HG03457 (cell line): ENCODE data around the gene NAALADL1.

ENCODE experiments used
- ATAC-seq: cut with Tn5 transposase; IDR thresholded peaks from one replicate; pipeline ENCODE4 v1.9.1; 2021; ENCODE audit warnings: moderate number of reproducible peaks; ENCODE audit not compliant: unreplicated experiment

The NAALADL1 gene

DNA sequence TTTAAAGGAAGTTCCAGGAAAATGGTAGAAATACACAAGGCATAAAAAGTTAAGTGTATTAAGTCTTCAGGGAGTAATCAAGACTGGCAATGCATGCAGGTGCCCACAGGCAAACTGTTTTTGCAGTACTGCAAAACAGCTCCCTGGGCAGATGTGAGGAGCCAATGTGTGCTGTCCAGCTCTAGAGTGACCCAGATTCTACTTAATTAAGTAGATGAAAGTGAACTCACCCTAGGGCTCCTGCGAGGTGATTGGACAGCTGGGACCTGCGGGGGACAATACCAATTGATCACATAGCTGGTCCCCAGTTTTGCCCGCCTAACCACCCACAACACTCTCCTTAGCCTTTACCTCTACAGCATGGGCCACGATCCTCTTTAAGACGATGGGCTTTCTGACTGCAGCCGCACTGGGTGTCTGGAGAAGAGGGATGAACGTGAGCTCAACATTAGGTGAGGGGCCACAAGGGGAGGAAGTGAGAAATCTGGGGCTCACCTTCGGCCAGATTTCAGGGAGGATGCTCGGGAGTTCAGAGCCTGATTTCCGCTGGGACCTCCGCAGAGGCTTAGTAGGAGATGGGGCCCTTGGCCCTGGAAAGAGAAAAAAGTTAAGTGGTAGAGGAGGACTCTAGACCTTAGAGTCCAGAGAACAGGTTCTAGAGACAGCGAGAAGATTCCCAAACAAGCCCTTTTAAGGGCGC, 24.9 kb upstream of the NAALADL1 start:
- ATAC-seq = peak; percentile 5

DNA sequence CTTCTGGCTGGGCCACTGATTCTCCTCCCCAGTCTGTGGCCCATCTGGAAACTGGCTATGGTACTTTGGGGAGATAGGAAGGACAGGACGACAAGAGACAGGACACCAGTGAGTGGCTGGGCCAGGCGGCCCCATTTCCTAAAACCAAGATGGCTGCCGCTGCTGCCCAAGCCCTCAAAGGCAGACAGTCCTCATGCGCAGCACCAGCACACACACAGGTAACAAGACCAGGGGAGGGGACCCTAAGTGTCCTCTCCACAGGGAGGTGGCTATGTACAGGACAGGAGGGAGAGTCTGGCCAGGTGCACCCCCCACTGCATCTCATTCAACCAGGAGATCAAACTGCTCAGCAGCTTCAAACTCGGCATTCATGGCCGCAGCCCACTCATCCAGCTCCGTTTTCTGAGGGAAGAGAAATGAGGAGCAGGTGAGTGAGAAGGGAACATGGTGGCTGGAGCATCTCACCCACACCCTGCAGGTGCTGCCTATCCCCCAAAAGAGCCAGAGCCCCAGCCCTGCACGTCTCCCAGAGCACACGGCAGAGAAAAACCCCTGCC, 20.5 kb upstream of the NAALADL1 start:
- ATAC-seq = no peak

DNA sequence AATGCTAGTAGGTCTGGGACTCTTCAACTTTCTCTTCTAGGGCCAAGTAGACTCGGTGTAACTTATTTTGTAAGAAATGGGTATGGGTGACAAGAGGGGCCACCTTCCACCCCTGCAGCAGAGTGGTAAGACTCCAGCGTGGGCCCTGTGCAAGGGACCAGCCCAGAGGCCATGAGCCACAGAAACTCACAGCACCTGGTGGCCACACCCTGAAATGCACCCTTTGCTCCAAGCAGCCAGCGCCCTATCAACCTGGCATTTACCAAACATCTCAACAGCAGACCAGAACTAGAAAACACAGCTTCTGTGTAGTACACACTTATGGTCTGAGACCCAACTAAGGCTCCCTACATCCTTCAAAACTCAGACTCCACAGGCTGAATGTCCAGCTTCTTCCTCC, 19.8 kb upstream of the NAALADL1 start:
- ATAC-seq = no peak

DNA sequence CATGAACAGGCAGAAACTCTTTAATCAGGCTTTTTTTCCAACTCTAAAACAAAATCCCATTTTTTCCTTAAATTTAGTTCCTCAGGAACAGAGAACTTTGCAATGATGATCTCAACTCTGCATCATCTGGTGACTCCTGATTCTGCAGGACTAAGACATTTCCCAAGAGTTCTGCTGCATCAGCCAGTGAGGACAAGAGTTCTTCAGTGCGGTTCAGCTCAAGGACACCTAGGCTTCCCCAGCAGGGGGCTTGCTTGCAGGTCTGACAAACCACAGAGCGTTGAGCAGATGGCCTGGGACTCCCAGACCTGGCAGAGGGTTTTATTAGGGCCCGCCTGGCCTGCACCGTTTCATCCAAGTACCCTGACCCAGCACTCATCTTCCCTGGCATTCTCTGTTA, 19.1 kb upstream of the NAALADL1 start:
- no peak for ATAC-seq

DNA sequence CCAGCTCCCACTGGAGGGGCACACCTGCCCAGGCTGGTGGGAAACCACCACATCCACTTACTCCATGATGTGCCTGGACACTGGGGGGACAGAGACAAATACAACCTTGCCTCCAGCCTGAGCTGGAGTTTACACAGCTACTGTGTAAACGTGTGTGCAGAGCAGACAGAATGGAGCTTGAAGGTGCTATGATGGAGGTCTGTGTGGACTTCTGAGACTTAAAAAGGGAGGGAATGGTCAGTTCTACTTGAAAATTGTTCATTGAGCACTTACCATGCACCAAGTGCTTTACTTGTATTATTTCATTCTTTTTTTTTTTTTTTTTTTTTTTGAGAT, 14.2 kb upstream of the NAALADL1 start:
- ATAC-seq = no peak

DNA sequence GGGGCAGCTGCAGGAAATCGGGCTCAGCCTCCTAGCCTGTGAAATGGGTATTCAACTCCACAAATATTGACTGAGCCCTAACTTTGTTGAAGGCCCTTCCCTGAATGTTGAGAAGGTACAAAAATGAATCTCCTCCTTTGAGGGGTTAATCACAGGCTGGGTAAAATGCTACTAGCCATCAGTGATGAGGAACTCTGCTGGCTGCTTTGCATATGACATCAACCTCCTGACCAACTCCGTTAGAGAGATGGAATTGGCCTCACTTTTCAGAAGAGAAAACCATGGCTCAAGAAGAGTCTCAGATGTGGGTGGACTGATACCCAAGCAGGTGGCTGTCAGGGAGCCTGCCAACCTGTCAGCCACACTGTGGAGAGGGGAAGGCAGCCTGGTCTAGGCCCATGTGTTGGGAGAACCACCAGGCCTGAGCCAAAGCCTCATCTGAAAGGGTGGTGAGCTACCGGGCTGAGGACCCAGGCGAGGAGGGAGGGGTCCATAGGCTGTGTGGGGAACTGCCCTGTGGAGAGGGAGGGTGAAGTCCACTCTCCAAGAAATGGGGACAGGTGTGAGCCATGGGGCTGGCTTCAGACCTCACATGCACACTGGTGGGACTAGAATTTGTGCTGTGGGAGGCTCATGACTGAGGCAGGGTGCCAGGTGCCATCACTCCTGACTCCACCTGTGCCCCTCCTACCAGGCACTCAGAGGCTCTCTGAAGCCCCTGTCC, 13.7 kb upstream of the NAALADL1 start:
- no peak for ATAC-seq

DNA sequence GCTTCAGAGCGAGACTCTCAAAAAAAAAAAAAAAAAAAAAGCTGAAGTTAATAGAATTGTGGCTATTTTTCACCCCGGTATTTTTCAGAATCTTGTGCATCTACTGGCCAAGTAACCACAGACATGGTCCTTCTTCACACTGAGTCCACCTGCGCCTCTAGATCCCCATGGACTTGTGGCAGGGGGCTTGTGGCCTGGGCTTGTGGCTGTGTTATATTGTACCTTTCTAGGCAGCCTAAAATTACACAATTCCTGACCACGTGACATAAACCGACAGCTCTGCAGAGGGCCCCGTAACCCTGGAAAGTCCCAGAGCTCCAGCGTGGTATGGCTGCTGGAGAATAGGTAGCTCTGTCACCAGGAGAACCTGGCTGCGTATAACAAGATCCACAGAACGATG, 10.9 kb upstream of the NAALADL1 start:
- ATAC-seq = no peak

DNA sequence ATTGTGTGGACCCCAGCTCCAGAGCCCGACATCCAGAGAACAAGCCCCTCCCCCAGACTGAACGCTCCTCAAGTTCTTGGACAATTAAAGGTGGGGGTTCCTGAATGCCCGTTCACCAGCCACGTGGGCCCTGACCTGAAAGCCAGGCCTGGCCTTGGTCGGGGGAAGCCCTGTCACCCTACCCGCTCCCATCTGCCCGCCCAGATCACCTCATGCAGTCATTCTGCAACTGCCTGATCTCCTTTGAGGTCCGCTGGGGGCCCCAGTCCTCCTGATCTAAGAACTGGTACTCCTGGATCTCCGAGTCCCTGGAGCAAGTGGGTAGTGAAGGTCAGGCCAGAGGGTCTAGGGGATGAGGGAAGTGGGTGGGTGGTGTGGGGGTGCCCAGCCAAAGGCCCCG, 9.1 kb upstream of the NAALADL1 start:
- ATAC-seq = no peak

DNA sequence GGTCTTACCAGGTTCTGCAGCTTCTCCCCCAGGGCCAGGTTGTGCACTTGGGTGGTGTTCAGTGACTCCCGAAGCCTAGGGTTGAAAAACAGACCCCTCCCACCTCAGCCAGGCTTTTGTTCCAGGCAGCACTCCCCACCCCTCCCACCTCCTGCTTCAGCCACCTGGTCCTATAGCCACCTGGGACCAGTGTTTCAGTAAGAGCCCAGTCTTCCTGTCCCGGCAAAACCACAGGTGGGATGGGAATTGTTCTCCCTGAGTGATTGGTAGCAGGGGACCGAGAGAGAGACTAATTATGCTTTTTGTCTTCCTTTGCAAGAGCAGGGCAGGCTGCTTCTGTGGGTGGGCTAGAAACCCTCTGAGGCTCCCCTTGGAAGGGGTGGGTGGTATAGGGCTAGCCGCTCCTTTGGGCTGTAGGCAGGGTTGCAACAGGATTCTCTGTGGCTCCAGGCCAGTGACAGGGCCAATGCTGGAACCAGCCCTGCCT, 8.5 kb upstream of the NAALADL1 start:
- no peak for ATAC-seq

DNA sequence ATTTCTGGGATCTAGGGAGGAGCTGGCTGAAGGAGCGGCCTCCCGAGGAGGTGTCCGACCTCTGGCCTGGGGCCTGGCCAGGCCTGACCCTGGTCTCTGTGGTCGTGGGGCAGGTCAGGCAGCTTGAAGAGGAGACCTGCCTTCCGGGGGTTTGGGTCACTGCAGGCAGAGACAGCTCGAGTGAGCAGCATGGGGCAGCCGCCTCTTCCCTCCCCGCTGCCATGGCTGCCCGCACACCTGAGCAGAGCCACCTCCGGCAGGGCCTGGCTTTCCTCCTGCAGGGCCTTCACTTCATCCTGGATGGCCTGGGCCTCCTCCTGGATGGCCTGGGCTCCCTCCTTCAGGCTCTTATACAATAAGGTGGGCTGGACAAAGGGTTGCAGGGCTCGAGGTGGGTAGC, 8.0 kb upstream of the NAALADL1 start:
- no peak for ATAC-seq

DNA sequence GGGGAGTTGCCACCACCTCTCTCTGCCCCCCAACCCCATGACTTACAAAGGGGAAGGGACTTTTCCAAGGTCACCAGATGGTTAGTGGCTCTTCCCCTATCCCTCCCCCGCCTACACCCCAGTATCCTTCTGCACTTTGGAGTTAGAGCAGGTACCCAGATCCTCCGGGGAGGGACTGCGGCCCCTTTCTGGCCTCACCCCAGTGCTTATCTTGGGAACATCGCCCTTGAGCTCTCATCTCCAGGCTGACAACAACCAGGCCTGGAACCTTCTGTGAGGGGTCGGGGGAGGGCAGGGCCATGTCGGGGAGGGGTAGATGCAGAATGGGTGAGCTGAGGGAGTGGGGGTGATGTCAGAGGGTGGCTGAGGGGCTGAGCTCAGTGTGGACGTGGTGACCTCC, 7.5 kb upstream of the NAALADL1 start:
- no peak for ATAC-seq

DNA sequence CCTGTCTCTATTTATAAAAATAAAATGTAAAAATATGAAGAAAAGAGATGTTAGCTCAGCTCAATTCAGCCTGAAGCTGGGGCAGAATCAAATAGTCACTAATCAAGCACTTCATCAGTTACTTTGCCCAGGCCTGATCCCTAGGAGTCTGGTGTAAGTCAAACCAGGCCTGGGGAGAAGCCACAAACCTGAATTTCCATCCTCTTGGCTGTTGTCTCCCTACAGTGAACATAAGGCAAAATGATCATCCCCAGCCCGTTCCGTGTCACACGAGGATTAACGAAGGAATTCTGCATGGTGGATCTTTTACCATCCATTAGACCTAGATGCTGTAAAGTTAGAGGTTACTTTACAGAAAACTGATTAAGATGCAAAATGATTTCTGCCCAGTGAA, 6.5 kb upstream of the NAALADL1 start:
- ATAC-seq = no peak

DNA sequence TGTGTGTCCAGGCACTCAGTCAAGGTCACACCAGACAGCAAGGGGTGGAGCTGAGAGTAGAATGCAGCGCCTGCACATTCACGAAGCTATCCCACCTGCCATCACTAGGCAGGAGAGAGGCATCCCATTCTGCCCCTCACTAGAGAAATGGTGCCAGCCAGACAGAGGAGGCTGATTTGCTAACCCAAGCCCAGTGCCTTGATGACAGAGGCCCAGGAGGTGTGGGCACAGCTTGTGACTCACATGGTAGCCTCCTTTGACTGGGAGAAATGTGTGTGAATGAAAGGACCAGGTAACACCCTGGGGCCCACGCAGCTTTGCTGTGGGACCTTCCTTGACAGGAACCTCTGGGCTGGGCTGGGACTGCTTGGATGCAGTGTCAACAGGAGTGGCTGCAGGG, 5.2 kb upstream of the NAALADL1 start:
- ATAC-seq = no peak

DNA sequence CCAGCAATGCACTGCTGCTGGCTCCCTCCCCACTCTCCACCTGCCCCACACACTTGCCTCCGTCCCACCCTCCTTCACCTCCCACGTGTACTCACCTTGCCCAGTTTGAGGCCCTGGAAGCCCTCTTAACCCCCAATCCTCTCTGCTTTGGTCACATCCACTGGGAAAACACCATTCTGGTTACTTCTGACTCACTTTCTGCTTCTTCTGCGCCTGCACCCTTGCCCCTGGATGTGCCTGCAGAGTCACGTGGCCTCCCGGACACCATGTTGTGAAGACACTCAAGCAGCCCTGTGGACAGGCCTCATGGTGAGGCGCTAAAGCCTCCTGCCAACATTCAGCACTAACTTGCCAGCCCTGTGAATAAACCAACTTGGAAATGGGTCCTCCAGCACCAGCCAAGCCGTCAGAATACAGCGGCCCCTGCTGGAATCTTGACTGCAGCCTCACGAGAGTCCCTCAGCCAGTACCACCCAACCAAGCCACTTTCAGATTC, 2.6 kb upstream of the NAALADL1 start:
- ATAC-seq = no peak

DNA sequence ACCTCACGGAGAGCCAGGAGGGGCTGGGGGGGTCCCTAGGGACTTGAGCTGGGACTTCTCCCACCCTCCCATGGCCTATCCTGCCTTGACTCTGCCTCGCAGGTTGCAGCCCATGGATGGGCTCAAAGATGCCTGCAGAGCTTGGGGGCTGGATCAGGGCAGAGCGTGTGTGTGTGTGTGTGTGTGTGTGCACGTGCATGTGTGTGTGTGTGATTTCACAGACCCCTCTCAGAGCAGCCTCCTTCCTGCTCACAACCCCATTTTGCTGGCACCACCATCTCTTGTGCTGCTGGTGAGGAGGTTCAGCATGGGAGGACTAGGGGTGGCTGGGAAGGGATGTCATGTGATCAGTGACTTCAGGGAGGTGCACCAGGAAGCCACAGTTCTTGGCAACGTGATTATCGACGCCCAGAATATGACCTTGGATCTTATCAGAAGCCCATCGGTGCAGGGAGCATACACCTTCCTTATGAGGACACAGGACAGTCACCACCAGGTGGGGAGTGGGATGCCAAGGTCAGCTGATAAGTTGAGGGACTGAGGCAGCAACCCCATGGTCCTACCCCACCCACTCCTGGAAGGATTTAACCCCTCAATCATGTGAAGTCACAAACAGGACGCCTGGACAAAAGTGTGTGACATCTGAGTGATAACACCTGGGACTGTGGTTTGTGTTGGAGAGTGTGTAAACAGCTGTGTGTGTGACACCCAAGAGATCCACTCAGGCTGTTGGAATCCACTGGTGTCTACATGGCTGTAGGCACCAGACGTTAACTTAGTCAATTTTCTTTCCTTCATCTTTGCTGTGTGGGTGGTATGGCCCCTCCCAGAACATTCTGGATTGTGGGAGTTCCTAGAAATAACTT, 1.8 kb upstream of the NAALADL1 start:
- no peak for ATAC-seq

DNA sequence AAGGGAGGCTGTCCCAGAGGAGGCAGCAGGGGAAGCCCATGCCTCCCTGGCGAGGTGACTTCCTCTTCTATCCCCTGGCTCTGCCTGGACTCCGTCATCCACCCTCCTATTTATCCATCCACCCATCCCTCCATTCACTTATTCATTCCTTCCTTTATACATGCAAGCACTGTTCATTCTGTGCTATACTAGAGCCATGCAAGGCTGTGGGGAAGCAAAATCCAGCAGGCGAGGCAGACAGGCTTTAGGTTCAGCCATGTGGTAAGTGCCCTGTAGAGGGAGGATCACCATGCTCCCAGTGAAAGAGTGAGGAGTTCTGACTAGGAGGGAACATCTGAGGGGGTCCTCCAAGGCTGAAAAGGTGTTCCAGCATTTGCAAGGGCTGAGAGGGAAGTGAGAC, 1.2 kb upstream of the NAALADL1 start:
- no peak for ATAC-seq

DNA sequence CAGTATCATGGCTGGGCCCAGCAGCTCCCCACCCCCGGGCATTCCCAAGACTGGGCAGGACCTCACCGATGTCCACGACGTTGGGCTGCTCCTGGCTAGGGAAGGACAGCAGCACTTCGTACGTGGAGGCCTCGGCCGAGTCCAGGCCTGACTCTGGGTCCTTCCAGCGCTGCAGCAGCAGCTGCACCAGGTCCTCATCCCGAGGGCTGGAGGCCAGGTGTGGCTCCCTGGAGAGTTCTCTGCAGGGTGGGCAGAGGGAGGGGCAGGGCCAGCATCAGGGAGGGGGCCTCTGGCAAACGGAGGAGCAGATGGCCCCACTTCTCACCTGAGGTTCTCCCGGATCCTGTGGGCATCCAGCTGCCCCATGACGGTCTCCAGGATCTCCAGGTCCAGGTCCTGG, 341 bp downstream of the NAALADL1 start:
- no peak for ATAC-seq

DNA sequence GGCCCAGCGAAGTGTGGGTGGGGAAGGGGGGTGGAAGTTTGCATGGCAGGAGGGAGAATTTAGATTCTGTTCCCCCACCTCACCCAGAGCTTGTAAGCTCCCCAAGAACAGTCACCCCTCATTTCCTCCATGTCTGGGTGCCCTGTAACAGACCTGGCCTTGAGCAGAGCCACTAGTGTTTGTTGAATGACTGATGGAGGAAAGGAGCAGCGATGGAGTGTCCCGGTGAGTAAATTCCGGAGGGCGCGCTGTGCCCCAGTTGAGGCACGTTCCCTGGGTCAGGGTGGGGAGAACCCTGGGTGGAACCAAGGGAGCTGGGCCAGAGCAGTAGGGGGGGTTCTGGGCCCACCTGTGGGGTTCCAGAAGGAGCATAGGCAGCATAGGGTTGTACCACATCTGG, 827 bp downstream of the NAALADL1 start:
- no peak for ATAC-seq

DNA sequence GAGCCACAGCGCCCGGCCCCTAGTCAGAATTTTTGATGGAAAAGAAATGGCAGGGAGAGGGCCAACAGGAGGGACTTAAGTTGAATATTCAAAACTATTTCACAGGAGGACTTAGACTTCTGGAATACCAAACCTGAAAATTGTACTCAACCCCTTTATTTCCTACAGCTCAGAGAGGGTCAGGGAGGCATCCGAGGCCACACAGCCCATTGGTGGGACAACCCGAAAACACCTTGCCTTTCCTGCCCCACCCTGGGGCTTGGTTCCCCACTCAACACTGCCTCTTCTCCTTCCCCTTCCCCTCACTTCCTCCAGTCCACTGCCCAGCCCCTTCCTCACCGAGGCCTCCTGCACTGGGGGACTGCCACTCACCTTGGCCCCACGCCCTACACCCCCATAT, 1.4 kb downstream of the NAALADL1 start:
- no peak for ATAC-seq

DNA sequence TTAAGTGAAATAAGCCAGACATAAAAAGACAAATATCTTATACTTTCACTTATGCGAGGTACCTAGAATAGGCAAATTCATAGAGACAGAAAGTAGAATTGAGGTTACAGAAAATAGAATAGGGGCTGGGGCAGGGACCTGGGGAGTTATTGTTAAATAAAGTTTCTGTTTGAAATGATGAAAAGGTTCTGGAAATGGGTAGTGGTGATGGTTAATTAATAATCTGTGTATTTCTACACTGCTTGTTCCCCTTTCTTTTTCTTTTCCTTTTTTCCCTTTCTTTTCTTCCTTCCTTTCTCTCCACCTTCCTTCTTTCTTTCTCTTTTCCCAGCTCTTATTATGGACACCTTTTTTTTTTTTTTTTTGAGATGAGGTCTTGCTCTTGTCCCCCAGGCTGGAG, 2.8 kb downstream of the NAALADL1 start:
- ATAC-seq = no peak

DNA sequence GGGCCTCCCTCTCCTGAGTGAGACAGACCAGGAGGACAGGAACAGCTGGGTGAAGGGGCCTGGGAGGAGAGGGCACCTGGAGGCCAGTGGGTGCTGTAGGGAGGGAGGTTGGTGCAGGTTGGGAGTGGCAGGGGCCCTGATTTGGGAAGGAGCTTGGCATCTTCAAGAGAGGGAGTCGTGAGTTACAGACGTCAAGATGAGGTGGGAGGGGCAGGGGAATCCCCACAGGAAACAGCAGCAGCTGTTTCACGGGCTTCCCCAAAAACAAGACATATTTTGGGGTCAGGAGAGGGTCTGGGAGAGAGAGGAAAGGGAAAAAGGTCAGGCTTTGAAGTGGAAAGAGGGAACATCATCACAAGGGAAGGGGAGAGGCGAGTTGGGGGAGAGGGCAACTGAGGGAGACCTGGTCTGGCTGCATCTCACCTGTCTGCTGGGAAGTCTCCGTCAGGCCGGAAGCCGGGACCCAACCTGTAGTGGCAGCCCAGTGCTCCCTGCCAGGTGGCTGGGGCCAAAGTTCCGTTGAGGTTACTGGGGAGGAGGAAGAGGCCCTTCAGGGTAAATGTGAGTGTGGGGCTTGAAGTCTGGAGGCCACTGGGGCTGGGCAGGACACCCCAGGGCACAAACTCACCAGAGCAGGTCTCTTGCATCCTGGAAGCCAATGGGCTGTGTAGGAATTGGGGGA, 4.4 kb downstream of the NAALADL1 start:
- ATAC-seq = no peak
